Left lung (tissue), 10 donors: ENCODE measurements around the gene IKZF4. TPM values are rescaled to one million over a fixed set of nuclear protein-coding genes. Genes with fewer than 3 reads are reported as not detected.
A peak's percentile ranks its signal among the peaks of the same experiment; 100 is the strongest.

Source experiments
- ATAC-seq: fragments of 200-7000 bp; cut with Tn5 transposase; one replicate; pipeline ENCODE4 v1.9.1; 2020; ENCODE audit warnings: moderate library complexity
- DNase-seq, 4 donors: peaks; one replicate each; pipeline ENCODE4 v3.0.0-alpha.2; 2013 to 2020
- H3K27ac ChIP-seq, 2 donors: fragments of 200-600 bp; sonication (generic) in 1 of 2; one replicate each; pipeline versions ENCODE4 v1.5.0 to v1.8.0; 2020 to 2021
- H3K27me3 ChIP-seq, 2 donors: fragments of 200-600 bp; sonication (generic) in 1 of 2; one replicate each; pipeline versions ENCODE4 v1.5.0 to v1.8.0; 2020 to 2021
- H3K36me3 ChIP-seq, 2 donors: fragments of 200-600 bp; sonication (generic) in 1 of 2; one replicate each; pipeline versions ENCODE4 v1.5.0 to v1.8.0; 2020 to 2021
- H3K4me1 ChIP-seq, 2 donors: fragments of 200-600 bp; one replicate each; pipeline ENCODE4 v1.8.0; 2021
- H3K4me3 ChIP-seq, 2 donors: fragments of 200-600 bp; sonication (generic) in 1 of 2; one replicate each; pipeline versions ENCODE4 v1.5.0 to v1.8.0; 2020 to 2021; ENCODE audit warnings: mild to moderate bottlenecking in 1 of 2
- H3K9me3 ChIP-seq, 2 donors: fragments of 200-600 bp; sonication (generic) in 1 of 2; one replicate each; pipeline versions ENCODE4 v1.5.0 to v1.8.0; 2020 to 2021
- CTCF ChIP-seq, 2 donors: fragments of 200-600 bp; sonication (generic) in 1 of 2; IDR thresholded peaks; one replicate each; pipeline versions ENCODE4 v1.5.0 to v1.8.0; 2021; ENCODE audit warnings: antibody characterized with exemption in 2 of 2
- intact Hi-C, 2 donors: fragments of 100-400 bp; cut with DNase I; formaldehyde crosslinking; loops; one replicate each; pipeline versions ENCODE4 v1.11.2 to v1.14.2; 2022
- polyA plus RNA-seq, 6 donors: library from polyadenylated mRNA; unstranded; fragments of 120-200 nt; gene quantifications; one replicate each; pipeline ENCODE4 v1.2.1, GENCODE V29; 2013; ENCODE audit not compliant: insufficient read length in 6 of 6
- total RNA-seq, 2 donors: library from RNA; stranded (reverse); fragmentation: NEBNext Ultra II Directional; extraction: Animal tissue kit (Norgen Biotek cat#: 25700); gene quantifications; one replicate each; pipeline ENCODE4 v1.2.1, GENCODE V29; 2021
- donor health status: DM: no; HTN: yes; CAD: no.
- donor health status: DM: no; HTN: no; CAD: no.

Gene IKZF4
- total and polyA plus RNA-seq, 8 donors, result 7.5 to 28.3 (median 23.4) TPM

DNA sequence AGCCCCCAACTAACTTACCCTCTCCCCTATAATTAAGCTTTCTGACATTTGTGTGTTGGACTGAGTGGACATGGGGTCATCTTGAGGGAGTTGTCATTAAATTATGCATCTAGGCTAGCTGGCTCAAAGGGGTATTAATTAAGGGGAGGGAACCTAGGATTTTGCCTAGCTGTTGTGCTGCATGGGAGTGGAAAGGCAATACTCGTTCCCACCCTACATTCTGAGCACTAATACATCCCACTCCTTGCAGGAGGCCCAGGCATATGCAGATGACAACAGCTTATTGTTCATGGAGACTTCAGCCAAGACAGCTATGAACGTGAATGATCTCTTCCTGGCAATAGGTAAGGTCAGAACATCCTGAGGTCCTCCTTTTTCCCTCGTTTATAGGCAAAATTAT is 29.7 kb upstream of the IKZF4 start:
- ATAC-seq, result no peak
- no peak for DNase-seq
- Histone ChIP-seq H3K27ac (no peak overlapping the region), H3K36me3 (peaks cover 0 to 93% of the 10 kb centered on the region in 2 donors), H3K4me3 (no peak overlapping the region), H3K4me1 (peaks cover 0 to 4% of the 10 kb centered on the region in 2 donors), H3K27me3 (no peaks in the 10 kb centered on the region), H3K9me3 (no peaks in the 10 kb centered on the region)
- no peak for TF ChIP-seq CTCF (IDR thresholded peaks at IDR 0.05)
- intact Hi-C loops, result loop anchor here in 1 of 2 donors (5.0 kb wide), 1 partner anchor 46 kb away; no protein-coding TSS in a partner anchor

DNA sequence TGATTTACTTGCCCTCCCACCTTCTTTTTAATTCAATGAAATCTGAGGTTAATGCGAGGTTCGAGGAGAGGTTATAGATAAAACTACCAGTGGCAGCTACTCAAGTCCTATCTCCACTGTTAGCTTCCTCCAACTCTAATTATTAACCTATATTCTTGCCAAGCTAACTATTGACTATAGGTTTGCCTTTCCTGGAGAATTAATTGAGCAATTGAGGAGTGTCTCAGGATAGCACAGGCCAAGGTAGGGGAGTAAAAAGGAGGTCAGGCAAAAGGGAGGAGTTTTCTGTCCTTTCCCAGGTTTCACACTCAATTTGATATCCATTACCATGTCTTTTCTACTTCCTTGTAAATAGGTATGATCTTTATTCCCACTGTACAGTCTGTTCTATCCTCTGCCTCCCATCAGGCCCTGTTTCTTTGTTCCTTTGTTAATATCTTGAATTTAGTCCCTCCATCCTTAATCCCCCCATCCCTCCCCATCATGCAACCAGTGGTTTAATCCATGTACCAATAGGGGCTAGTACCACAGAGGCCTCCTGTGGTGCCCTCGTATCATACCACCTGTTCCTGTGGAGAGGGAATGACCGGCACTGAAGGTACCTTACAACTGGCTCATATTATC is 27.5 kb upstream of the IKZF4 start:
- DNase-seq (no peak), ATAC-seq (no peak)
- Histone ChIP-seq H3K9me3 (no peaks in the 10 kb centered on the region), H3K36me3 (peaks cover 0 to 71% of the 10 kb centered on the region in 2 donors), H3K27ac (no peak overlapping the region), H3K4me3 (no peak overlapping the region), H3K27me3 (no peaks in the 10 kb centered on the region), H3K4me1 (peaks cover 3 to 21% of the 10 kb centered on the region in 2 donors)
- no peak for TF ChIP-seq CTCF (IDR thresholded peaks at IDR 0.05)
- intact Hi-C loops, result loop anchor here in 1 of 2 donors (5.0 kb wide), 1 partner anchor 44 kb away; no protein-coding TSS in a partner anchor

DNA sequence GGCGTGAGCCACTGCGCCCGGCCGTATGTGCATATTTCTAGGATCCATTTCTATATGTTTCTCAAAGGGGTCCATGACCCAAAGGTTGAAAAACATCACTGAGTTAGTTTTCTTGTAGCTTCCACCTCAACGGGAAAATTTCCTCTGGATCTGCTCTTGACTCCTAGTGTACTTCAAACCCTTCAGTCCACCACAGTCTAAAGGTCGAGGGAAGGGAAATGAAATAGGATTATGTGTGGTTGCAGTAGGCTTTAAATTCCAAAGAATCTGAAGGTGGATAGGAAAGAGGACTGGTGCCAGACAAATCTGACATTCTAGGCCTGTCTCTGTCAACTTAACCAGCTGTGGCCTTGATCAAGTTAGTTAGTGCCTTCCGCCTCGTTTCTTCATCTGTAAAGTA is 25.5 kb upstream of the IKZF4 start:
- Histone ChIP-seq H3K27ac (no peak overlapping the region), H3K27me3 (no peaks in the 10 kb centered on the region), H3K4me3 (no peak overlapping the region), H3K36me3 (peaks cover 0 to 56% of the 10 kb centered on the region in 2 donors), H3K9me3 (no peaks in the 10 kb centered on the region), H3K4me1 (peaks cover 3 to 26% of the 10 kb centered on the region in 2 donors)
- intact Hi-C loops, result no loop called here
- TF ChIP-seq CTCF (IDR thresholded peaks at IDR 0.05), result no peak
- DNase-seq, result no peak
- ATAC-seq, result no peak

DNA sequence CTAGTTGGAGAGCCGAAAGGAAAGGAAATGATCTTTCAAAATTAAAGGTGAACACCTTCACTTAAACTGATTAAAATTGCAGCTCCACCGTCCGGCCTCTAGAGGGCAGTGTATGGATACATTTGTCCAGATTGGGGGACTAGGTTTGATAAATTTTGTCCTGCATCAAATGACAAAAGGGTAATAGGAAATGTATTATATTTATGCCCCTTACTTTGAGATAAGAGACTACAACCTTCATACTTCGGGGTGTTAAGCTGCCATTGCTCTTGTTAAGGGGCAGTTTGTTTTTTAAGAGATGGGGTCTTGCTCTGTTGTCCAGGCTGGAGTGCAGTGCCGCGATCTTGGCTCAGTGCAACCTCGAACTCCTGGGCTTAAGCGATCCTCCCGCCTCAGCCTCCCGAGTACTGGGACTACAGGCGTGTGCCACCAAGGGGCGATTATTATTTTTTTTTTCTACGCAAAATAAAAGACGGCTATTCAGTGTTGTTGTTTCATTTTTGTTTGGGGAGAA is 24.6 kb upstream of the IKZF4 start:
- DNase-seq (peak in 2 of 4 donors; percentile 62 to 77), ATAC-seq (peak; percentile 77)
- H3K4me3 ChIP-seq, result peak overlapping the region; percentile 59 to 61
- no peaks in the 10 kb centered on the region for H3K9me3 ChIP-seq
- H3K4me1 ChIP-seq, result peaks cover 3 to 26% of the 10 kb centered on the region in 2 donors
- H3K27ac ChIP-seq, result peak overlapping the region; percentile 76 to 82
- H3K27me3 ChIP-seq, result no peaks in the 10 kb centered on the region
- TF ChIP-seq CTCF (IDR thresholded peaks at IDR 0.05), result peak; percentile 76 to 89
- intact Hi-C loops, result no loop called here
- peaks cover 0 to 52% of the 10 kb centered on the region in 2 donors for H3K36me3 ChIP-seq

- peaks cover 0 to 45% of the 10 kb centered on the region in 2 donors for H3K36me3 ChIP-seq
- no peaks in the 10 kb centered on the region for H3K27me3 ChIP-seq
- ATAC-seq (peak; percentile 99), DNase-seq (peak; percentile 89 to 99 (median 98))
- peak within 1 kb of the TSS; percentile 59 to 61 for H3K4me3 ChIP-seq
- no peak for TF ChIP-seq CTCF (IDR thresholded peaks at IDR 0.05)
- H3K9me3 ChIP-seq, result no peaks in the 10 kb centered on the region
- intact Hi-C loops, result no loop called here
- H3K4me1 ChIP-seq, result peaks cover 3 to 26% of the 10 kb centered on the region in 2 donors
- peak within 1 kb of the TSS; percentile 76 to 82 for H3K27ac ChIP-seq
These were observed 23.9 kb upstream of the IKZF4 start, which contains the start of gene SUOX for GRCh38 chr12:55996715-55997534. Gene SUOX (plus strand): TSS chr12:55997276. CDS start chr12:56002222, 4,946 bp downstream.
